HCT116 (cell line): ENCODE measurements around the gene RAB27A. TPM values are rescaled to one million over a fixed set of nuclear protein-coding genes. Genes with fewer than 3 reads are reported as not detected.
"Not testable (repeated sequence)": the region's sequence is repeated elsewhere in the genome, so short reads cannot be mapped to it uniquely, and the experiment has no call there.

Experiments
- ATAC-seq: fragments of 200-7000 bp; cut with Tn5 transposase; 2 replicates; pipeline ENCODE4 v1.9.1; 2020; ENCODE audit warnings: mild to moderate bottlenecking, moderate library complexity
- BruUV-seq: library from RNA; stranded (reverse); fragments of 400-500 nt; replicated peaks from 2 replicates; lab custom pipeline; 2021; lab: Mats Ljungman, UMichigan
- CTCF ChIA-PET: fragments of 300-600 bp; sonication (Branson Sonifier 250); formaldehyde crosslinking; loops from one replicate; lab custom pipeline; 2021; ENCODE audit warnings: antibody characterized with exemption; lab: Charles Lee
- POLR2A ChIA-PET: fragments of 300-600, 350-600 bp; sonication (Branson Sonifier 250); formaldehyde crosslinking; loops from one replicate; lab custom pipeline; 2021; ENCODE audit warnings: antibody characterized with exemption; lab: Charles Lee
- RAD21 ChIA-PET, 2 experiments: fragments of 300-600 bp; sonication (Branson Sonifier 250); formaldehyde crosslinking; loops; one replicate each; lab custom pipeline; 2023; ENCODE audit warnings: low total read pairs in 2 of 2; ENCODE audit not compliant: uncharacterized antibody in 2 of 2, unreplicated experiment in 2 of 2, low non-redundant PET in 1 of 2; lab: Charles Lee
- DNase-seq: peaks from one replicate; pipeline ENCODE4 v3.0.0-alpha.2; 2010; ENCODE audit warnings: low read depth, low spot score
- H2AFZ ChIP-seq: fragments of 200-600 bp; shearing (Covaris generic), sonication (generic); 2 replicates; pipeline ENCODE4 v1.6.1; 2017; ENCODE audit warnings: low read depth, mixed run types, mixed read lengths, antibody characterized with exemption, low read length; ENCODE audit not compliant: poor library complexity, severe bottlenecking
- H3K27ac ChIP-seq: 2 replicates; pipeline ENCODE4 v1.5.1; 2012; ENCODE audit warnings: low read depth, low read length
- H3K27me3 ChIP-seq: fragments of 200-600 bp; sonication (generic); 2 replicates; pipeline ENCODE4 v1.6.1; 2016; ENCODE audit warnings: mixed run types, low read length, mixed read lengths; ENCODE audit not compliant: insufficient read depth
- H3K36me3 ChIP-seq, 2 experiments: fragments of 200-500 bp in 1 of 2; fragments of 200-600 bp in 1 of 2; sonication (Bioruptor generic) in 1 of 2; sonication (generic) in 1 of 2; 2 replicates each; pipeline versions ENCODE4 v1.5.1 to v1.6.1; 2014 to 2016; ENCODE audit warnings: low read length in 2 of 2, inconsistent platforms in 1 of 2, mixed read lengths in 1 of 2, mixed run types in 1 of 2; ENCODE audit not compliant: insufficient read depth in 2 of 2, control insufficient read depth in 1 of 2
- H3K4me1 ChIP-seq, 2 experiments: fragments of 200-600 bp in 1 of 2; sonication (generic) in 1 of 2; 2 replicates each; pipeline versions ENCODE4 v1.5.1 to v1.6.1; 2012 to 2017; ENCODE audit warnings: low read length in 2 of 2, inconsistent platforms in 1 of 2, mild to moderate bottlenecking in 1 of 2, mixed read lengths in 1 of 2, mixed run types in 1 of 2, moderate library complexity in 1 of 2; ENCODE audit not compliant: insufficient read depth in 2 of 2, control insufficient read depth in 1 of 2
- H3K4me2 ChIP-seq: fragments of 200-600 bp; sonication (generic); 2 replicates; pipeline ENCODE4 v1.6.1; 2017; ENCODE audit warnings: mixed run types, low read length, mixed read lengths
- H3K4me3 ChIP-seq, 2 experiments: fragments of 200-600 bp in 1 of 2; sonication (generic) in 1 of 2; replicated peaks in 1 of 2; 2 replicates each; pipeline ENCODE4 v1.5.1; 2011 to 2016; ENCODE audit warnings: low read length in 2 of 2, control low read depth in 1 of 2, low read depth in 1 of 2, mild to moderate bottlenecking in 1 of 2, mixed read lengths in 1 of 2, mixed run types in 1 of 2
- H3K79me2 ChIP-seq: fragments of 200-600 bp; sonication (generic); 2 replicates; pipeline ENCODE4 v1.6.1; 2017; ENCODE audit warnings: mild to moderate bottlenecking, mixed run types, low read length, moderate library complexity, mixed read lengths; ENCODE audit not compliant: insufficient read depth
- H3K9ac ChIP-seq: fragments of 200-600 bp; sonication (generic); 2 replicates; pipeline ENCODE4 v1.6.1; 2016; ENCODE audit warnings: low read length, mixed read lengths
- H3K9me2 ChIP-seq: fragments of 200-600 bp; sonication (generic), shearing (Covaris generic); 2 replicates; pipeline ENCODE4 v1.6.1; 2017; ENCODE audit warnings: mixed run types, mild to moderate bottlenecking, moderate library complexity; ENCODE audit not compliant: insufficient read depth
- H3K9me3 ChIP-seq, 2 experiments: fragments of 200-500 bp in 1 of 2; fragments of 200-600 bp in 1 of 2; sonication (Bioruptor generic) in 1 of 2; sonication (generic) in 1 of 2; 2 replicates each; pipeline ENCODE4 v1.6.1; 2014 to 2017; ENCODE audit warnings: low read length in 2 of 2, mixed read lengths in 2 of 2, inconsistent platforms in 1 of 2, low read depth in 1 of 2, mild to moderate bottlenecking in 1 of 2, mixed run types in 1 of 2, moderate library complexity in 1 of 2; ENCODE audit not compliant: control insufficient read depth in 1 of 2, insufficient read depth in 1 of 2
- H4K20me1 ChIP-seq: fragments of 200-600 bp; sonication (generic), shearing (Covaris generic); 2 replicates; pipeline ENCODE4 v1.6.1; 2017; ENCODE audit warnings: mixed run types, mild to moderate bottlenecking, moderate library complexity; ENCODE audit not compliant: insufficient read depth
- CTCF ChIP-seq, 3 experiments: fragments of 200-600 bp in 1 of 3; sonication (generic) in 1 of 3; IDR thresholded peaks in 2 of 3; conservative IDR thresholded peaks in 1 of 3; 2 replicates each; pipeline ENCODE4 v1.5.1; 2012 to 2017; ENCODE audit warnings: low read depth in 2 of 3, low read length in 2 of 3, antibody characterized with exemption in 1 of 3, borderline replicate concordance in 1 of 3, control low read depth in 1 of 3, mild to moderate bottlenecking in 1 of 3, mixed read lengths in 1 of 3, mixed run types in 1 of 3, moderate library complexity in 1 of 3; ENCODE audit not compliant: insufficient read depth in 1 of 3
- EGR1 ChIP-seq: IDR thresholded peaks from 2 replicates; pipeline ENCODE4 v1.6.1; 2012; ENCODE audit warnings: low read depth
- JUND ChIP-seq: IDR thresholded peaks from 2 replicates; pipeline ENCODE4 v1.6.1; 2012
- MAX ChIP-seq: IDR thresholded peaks from 2 replicates; pipeline ENCODE4 v1.6.1; 2012
- POLR2AphosphoS5 ChIP-seq: IDR thresholded peaks from 2 replicates; pipeline ENCODE4 v1.6.1; 2011; ENCODE audit warnings: mild to moderate bottlenecking, low read depth, low read length, moderate library complexity
- TCF7L2 ChIP-seq: IDR thresholded peaks from 2 replicates; pipeline ENCODE4 v1.7.0; 2011; ENCODE audit warnings: borderline replicate concordance, inconsistent platforms; ENCODE audit not compliant: insufficient read depth, insufficient read length; ENCODE audit errors: extremely low read depth
- ZNF274 ChIP-seq: fragments of 200-500 bp; sonication (Bioruptor generic); IDR thresholded peaks from 2 replicates; pipeline ENCODE4 v1.6.1; 2014; ENCODE audit warnings: mild to moderate bottlenecking, low read depth, low read length, inconsistent platforms
- intact Hi-C: fragments of 100-400 bp; cut with micrococcal nuclease; formaldehyde crosslinking; loops from 2 replicates; pipeline ENCODE4 v1.10.0; 2022
- total RNA-seq: library from RNA; stranded (reverse); gene quantifications from one replicate; pipeline ENCODE4 v1.2.1, GENCODE V29; 2021; ENCODE audit not compliant: unreplicated experiment

RAB27A gene
- total RNA-seq, 1 experiment from 2014 or later = 8.8 TPM

GRCh38 chr15:55281517-55282228, 7.9 kb downstream of the RAB27A start:
- no peak overlapping the region for H3K9ac ChIP-seq
- intact Hi-C loops = no loop called here
- H3K79me2 ChIP-seq = no peaks in the 10 kb centered on the region
- H2AFZ ChIP-seq = no peak overlapping the region
- no peaks in the 10 kb centered on the region for H3K9me2 ChIP-seq
- no peaks in the 10 kb centered on the region for H3K27me3 ChIP-seq
- no peak overlapping the region for H3K4me3 ChIP-seq
- H3K4me2 ChIP-seq = no peak overlapping the region
- ATAC-seq = peak; percentile 48
- no peak for DNase-seq
- no peak overlapping the region for H3K27ac ChIP-seq
- no peak for TF ChIP-seq POLR2AphosphoS5
- no peak for TF ChIP-seq JUND
- no peak for TF ChIP-seq ZNF274
- TF ChIP-seq MAX = no peak
- TF ChIP-seq EGR1 = no peak
- no peak for TF ChIP-seq TCF7L2
- TF ChIP-seq CTCF (IDR thresholded peaks at IDR 0.05 in 2 of 3, conservative IDR thresholded peaks at IDR 0.05 in 1 of 3; ENCODE audit: borderline replicate concordance in 1 of 3, insufficient read depth in 1 of 3, low read depth in 2 of 3, low read length in 2 of 3) = no peak; a peak in 1 of 6 replicates
- CTCF ChIA-PET = no interaction called here
- no peaks in the 10 kb centered on the region for H4K20me1 ChIP-seq
- RAD21 ChIA-PET = no interaction called here
- no peaks in the 10 kb centered on the region for H3K9me3 ChIP-seq
- H3K36me3 ChIP-seq = no peaks in the 10 kb centered on the region
- POLR2A ChIA-PET = no interaction called here
- H3K4me1 ChIP-seq = peaks cover 11 to 22% of the 10 kb centered on the region in 2 experiments
- no TSS peak for BruUV-seq

- H3K79me2 ChIP-seq, H4K20me1 ChIP-seq, H3K9me3 ChIP-seq, RAD21 ChIA-PET, POLR2A ChIA-PET, H3K4me3 ChIP-seq, BruUV-seq, H3K4me2 ChIP-seq, CTCF ChIA-PET, H2AFZ ChIP-seq, DNase-seq, H3K27ac ChIP-seq, H3K36me3 ChIP-seq, intact Hi-C loops, H3K27me3 ChIP-seq, H3K9me2 ChIP-seq, H3K9ac ChIP-seq, ATAC-seq: not testable (repeated sequence)
- H3K4me1 ChIP-seq = peaks cover 11 to 22% of the 10 kb centered on the region in 2 experiments
Measured at GRCh38 chr15:55280589-55280988, 9.0 kb downstream of the RAB27A start.
